ENCODE measurements around the gene TTC7B.

TTC7B gene

GRCh38 chr14:90805662-90806540 is 10.3 kb downstream of the TTC7B start:
- no peak overlapping the region for H3K4me3 ChIP-seq (ENCODE audit: severe bottlenecking)
- H3K9me3 ChIP-seq (ENCODE audit: severe bottlenecking): no peaks in the 10 kb centered on the region
- H3K27ac ChIP-seq (ENCODE audit: poor library complexity, severe bottlenecking): no peak overlapping the region
- H3K27me3 ChIP-seq (ENCODE audit: insufficient read depth, poor library complexity, severe bottlenecking): no peaks in the 10 kb centered on the region
- H3K36me3 ChIP-seq (ENCODE audit: low read depth): no peaks in the 10 kb centered on the region
- no peak for DNase-seq (ENCODE audit: low spot score)
- TF ChIP-seq, protein P1, sequence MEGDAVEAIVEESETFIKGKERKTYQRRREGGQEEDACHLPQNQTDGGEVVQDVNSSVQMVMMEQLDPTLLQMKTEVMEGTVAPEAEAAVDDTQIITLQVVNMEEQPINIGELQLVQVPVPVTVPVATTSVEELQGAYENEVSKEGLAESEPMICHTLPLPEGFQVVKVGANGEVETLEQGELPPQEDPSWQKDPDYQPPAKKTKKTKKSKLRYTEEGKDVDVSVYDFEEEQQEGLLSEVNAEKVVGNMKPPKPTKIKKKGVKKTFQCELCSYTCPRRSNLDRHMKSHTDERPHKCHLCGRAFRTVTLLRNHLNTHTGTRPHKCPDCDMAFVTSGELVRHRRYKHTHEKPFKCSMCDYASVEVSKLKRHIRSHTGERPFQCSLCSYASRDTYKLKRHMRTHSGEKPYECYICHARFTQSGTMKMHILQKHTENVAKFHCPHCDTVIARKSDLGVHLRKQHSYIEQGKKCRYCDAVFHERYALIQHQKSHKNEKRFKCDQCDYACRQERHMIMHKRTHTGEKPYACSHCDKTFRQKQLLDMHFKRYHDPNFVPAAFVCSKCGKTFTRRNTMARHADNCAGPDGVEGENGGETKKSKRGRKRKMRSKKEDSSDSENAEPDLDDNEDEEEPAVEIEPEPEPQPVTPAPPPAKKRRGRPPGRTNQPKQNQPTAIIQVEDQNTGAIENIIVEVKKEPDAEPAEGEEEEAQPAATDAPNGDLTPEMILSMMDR (IDR thresholded peaks at IDR 0.05; ENCODE audit: poor library complexity, severe bottlenecking): no peak
- no peaks in the 10 kb centered on the region for H3K4me1 ChIP-seq (ENCODE audit: insufficient read depth, poor library complexity, severe bottlenecking)
- ATAC-seq (ENCODE audit: low read depth): no peak

GRCh38 chr14:90805084-90805391 is 11.2 kb downstream of the TTC7B start:
- Histone ChIP-seq H3K36me3 (ENCODE audit: low read depth) (no peaks in the 10 kb centered on the region), H3K27ac (ENCODE audit: poor library complexity, severe bottlenecking) (no peak overlapping the region), H3K4me3 (ENCODE audit: severe bottlenecking) (no peak overlapping the region), H3K4me1 (ENCODE audit: insufficient read depth, poor library complexity, severe bottlenecking) (no peaks in the 10 kb centered on the region), H3K27me3 (ENCODE audit: insufficient read depth, poor library complexity, severe bottlenecking) (no peaks in the 10 kb centered on the region), H3K9me3 (ENCODE audit: severe bottlenecking) (no peaks in the 10 kb centered on the region)
- TF ChIP-seq, protein P1 (IDR thresholded peaks at IDR 0.05; ENCODE audit: poor library complexity, severe bottlenecking): no peak
- no peak for ATAC-seq (ENCODE audit: low read depth)
- no peak for DNase-seq (ENCODE audit: low spot score)

DNA sequence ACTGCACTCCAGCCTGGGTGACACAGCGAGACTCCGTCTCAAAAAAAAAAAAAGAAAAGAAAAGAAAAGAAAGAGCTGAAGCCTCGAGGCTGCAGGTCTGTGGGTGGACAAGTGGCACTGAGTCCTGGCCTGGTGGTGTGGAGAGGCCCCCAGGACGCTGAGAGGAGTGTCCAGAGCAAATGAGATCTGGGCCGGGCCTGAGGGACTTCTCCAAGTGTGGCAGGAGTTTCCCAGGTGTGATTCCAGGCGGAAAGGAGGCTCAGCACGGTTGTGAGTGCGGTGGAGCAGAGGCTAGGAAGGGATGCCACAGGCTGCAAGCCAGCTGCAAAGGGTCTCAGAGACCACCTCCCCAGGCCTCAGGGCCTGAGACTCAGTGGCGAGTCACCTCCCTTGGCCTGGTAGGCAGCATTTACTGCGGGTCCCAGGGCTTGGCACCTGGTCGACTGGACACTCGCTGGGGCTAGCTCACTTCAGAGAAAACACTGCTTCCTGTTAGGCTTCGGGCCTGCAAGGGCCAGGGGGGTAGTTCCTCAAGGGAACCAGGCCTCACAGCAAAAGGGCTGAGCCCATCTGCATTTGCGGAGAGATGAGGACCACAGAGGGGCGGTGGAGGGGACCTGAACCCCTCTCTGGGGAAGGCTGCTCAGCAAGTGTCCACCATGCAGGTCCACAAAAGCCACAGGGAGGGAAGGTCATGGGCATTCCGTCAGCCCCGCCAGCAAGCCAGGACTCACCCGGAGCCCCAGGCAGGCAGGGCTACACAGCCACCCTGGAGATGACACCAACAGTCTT is 11.7 kb downstream of the TTC7B start:
- no peak overlapping the region for H3K27ac ChIP-seq (ENCODE audit: poor library complexity, severe bottlenecking)
- H3K4me3 ChIP-seq (ENCODE audit: severe bottlenecking): no peak overlapping the region
- no peak for DNase-seq (ENCODE audit: low spot score)
- H3K4me1 ChIP-seq (ENCODE audit: insufficient read depth, poor library complexity, severe bottlenecking): no peaks in the 10 kb centered on the region
- TF ChIP-seq, protein P1 (IDR thresholded peaks at IDR 0.05; ENCODE audit: poor library complexity, severe bottlenecking): no peak
- H3K9me3 ChIP-seq (ENCODE audit: severe bottlenecking): no peaks in the 10 kb centered on the region
- no peaks in the 10 kb centered on the region for H3K36me3 ChIP-seq (ENCODE audit: low read depth)
- no peaks in the 10 kb centered on the region for H3K27me3 ChIP-seq (ENCODE audit: insufficient read depth, poor library complexity, severe bottlenecking)
- ATAC-seq (ENCODE audit: low read depth): no peak

DNA sequence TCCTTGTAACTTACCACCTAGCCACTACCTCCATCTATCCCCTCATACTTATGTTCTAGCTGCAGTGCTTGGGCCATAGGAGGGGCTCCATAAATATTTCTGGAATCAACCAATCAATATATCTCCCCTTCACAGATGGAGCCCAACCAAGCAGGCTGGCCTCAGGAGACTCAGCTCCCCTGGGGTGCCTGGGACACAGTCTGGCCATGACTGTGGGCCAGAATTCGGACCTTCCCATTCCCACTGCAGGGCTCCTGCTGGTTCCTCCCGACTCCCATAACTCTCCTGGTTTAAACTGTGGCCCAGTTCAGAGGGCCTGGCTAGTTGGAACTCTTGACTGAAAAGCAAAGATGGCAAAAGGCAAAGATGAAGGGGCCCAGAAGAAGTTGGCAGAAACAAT is 13.0 kb downstream of the TTC7B start:
- no peak for ATAC-seq (ENCODE audit: low read depth)
- DNase-seq (ENCODE audit: low spot score): no peak
- Histone ChIP-seq H3K36me3 (ENCODE audit: low read depth) (no peaks in the 10 kb centered on the region), H3K27ac (ENCODE audit: poor library complexity, severe bottlenecking) (no peak overlapping the region), H3K9me3 (ENCODE audit: severe bottlenecking) (no peaks in the 10 kb centered on the region), H3K27me3 (ENCODE audit: insufficient read depth, poor library complexity, severe bottlenecking) (no peaks in the 10 kb centered on the region), H3K4me3 (ENCODE audit: severe bottlenecking) (no peak overlapping the region), H3K4me1 (ENCODE audit: insufficient read depth, poor library complexity, severe bottlenecking) (peaks cover under 1% of the 10 kb centered on the region)
- TF ChIP-seq, protein P1 (IDR thresholded peaks at IDR 0.05; ENCODE audit: poor library complexity, severe bottlenecking): no peak

All from RWPE2 (cell line).